CD14-positive monocyte (primary cell): Measurements from ENCODE around the gene NEDD4L. TPM values are rescaled to one million over a fixed set of nuclear protein-coding genes. Genes with fewer than 3 reads are reported as not detected.

Experiments used
- DNase-seq, 3 donors: peaks; one replicate each; pipeline ENCODE4 v3.0.0-alpha.2; 2011 to 2022
- H2AFZ ChIP-seq: 2 replicates; pipeline ENCODE4 v1.6.0; 2012; ENCODE audit warnings: mild to moderate bottlenecking, low read depth, low read length, inconsistent platforms; ENCODE audit not compliant: insufficient read depth, poor library complexity, severe bottlenecking
- H3K27ac ChIP-seq, 2 donors: 1 replicate in 1 of 2; 2 replicates in 1 of 2; pipeline ENCODE4 v1.5.1; 2012 to 2013; ENCODE audit warnings: low read length in 2 of 2, control low read depth in 1 of 2, inconsistent platforms in 1 of 2, low read depth in 1 of 2, mild to moderate bottlenecking in 1 of 2
- H3K27me3 ChIP-seq, 2 donors: one replicate each; pipeline versions ENCODE4 v1.6.0 to v1.6.1; 2011 to 2013; ENCODE audit warnings: low read length in 2 of 2; ENCODE audit not compliant: control insufficient read depth in 2 of 2, insufficient read depth in 2 of 2
- H3K36me3 ChIP-seq, 2 donors: replicated peaks in 1 of 2; 1 replicate in 1 of 2; 2 replicates in 1 of 2; pipeline versions ENCODE4 v1.5.1 to v1.6.1; 2012 to 2013; ENCODE audit warnings: low read length in 2 of 2, control low read depth in 1 of 2, inconsistent platforms in 1 of 2, mild to moderate bottlenecking in 1 of 2; ENCODE audit not compliant: insufficient read depth in 2 of 2, control insufficient read depth in 1 of 2
- H3K4me1 ChIP-seq, 2 donors: 1 replicate in 1 of 2; 2 replicates in 1 of 2; pipeline versions ENCODE4 v1.5.1 to v1.6.1; 2012 to 2013; ENCODE audit warnings: low read length in 2 of 2, control low read depth in 1 of 2, inconsistent platforms in 1 of 2, mild to moderate bottlenecking in 1 of 2, moderate library complexity in 1 of 2; ENCODE audit not compliant: insufficient read depth in 2 of 2, control insufficient read depth in 1 of 2
- H3K4me2 ChIP-seq: replicated peaks from 2 replicates; pipeline ENCODE3; 2012; ENCODE audit warnings: low read length, moderate library complexity, mild to moderate bottlenecking; ENCODE audit not compliant: poor library complexity, severe bottlenecking; ENCODE audit errors: extremely low read depth
- H3K4me3 ChIP-seq, 3 experiments: fragments of 200-600 bp in 1 of 3; sonication (generic) in 1 of 3; replicated peaks in 1 of 3; 1 replicate in 2 of 3; 2 replicates in 1 of 3; pipeline ENCODE4 v1.5.1; 2011 to 2013; ENCODE audit warnings: low read length in 3 of 3, mild to moderate bottlenecking in 3 of 3, control low read depth in 2 of 3, low read depth in 2 of 3, inconsistent platforms in 1 of 3, moderate library complexity in 1 of 3
- H3K79me2 ChIP-seq: 2 replicates; pipeline ENCODE4 v1.6.0; 2012; ENCODE audit warnings: mild to moderate bottlenecking, control low read depth, inconsistent platforms, low read length, moderate library complexity; ENCODE audit not compliant: insufficient read depth
- H3K9ac ChIP-seq: 2 replicates; pipeline ENCODE4 v1.6.0; 2017; ENCODE audit warnings: low read length, mild to moderate bottlenecking; ENCODE audit not compliant: insufficient read depth, poor library complexity, severe bottlenecking
- H3K9me3 ChIP-seq, 2 donors: replicated peaks in 1 of 2; 1 replicate in 1 of 2; 2 replicates in 1 of 2; pipeline versions ENCODE4 v1.5.1 to v1.6.1; 2012 to 2013; ENCODE audit warnings: low read length in 2 of 2, control low read depth in 1 of 2; ENCODE audit not compliant: control insufficient read depth in 1 of 2, insufficient read depth in 1 of 2
- H4K20me1 ChIP-seq: 2 replicates; pipeline ENCODE4 v1.6.0; 2012; ENCODE audit warnings: mild to moderate bottlenecking, low read length, control low read depth, moderate library complexity; ENCODE audit not compliant: insufficient read depth
- H3K27ac Mint-ChIP-seq, 7 donors: one replicate each; pipeline ENCODE4 v1.8.0; 2020; ENCODE audit warnings: mild to moderate bottlenecking in 7 of 7, mixed read lengths in 7 of 7, moderate library complexity in 6 of 7, inconsistent platforms in 2 of 7
- H3K27me3 Mint-ChIP-seq, 3 donors: one replicate each; pipeline ENCODE4 v1.8.0; 2021 to 2022; ENCODE audit warnings: low read depth in 3 of 3, mild to moderate bottlenecking in 3 of 3, mixed read lengths in 3 of 3, moderate library complexity in 3 of 3, inconsistent platforms in 1 of 3
- H3K36me3 Mint-ChIP-seq, 2 donors: one replicate each; pipeline ENCODE4 v1.8.0; 2020; ENCODE audit warnings: mixed read lengths in 2 of 2, inconsistent platforms in 1 of 2, mild to moderate bottlenecking in 1 of 2
- H3K4me1 Mint-ChIP-seq: one replicate; pipeline ENCODE4 v1.8.0; 2020; ENCODE audit warnings: mild to moderate bottlenecking, mixed read lengths
- H3K4me3 Mint-ChIP-seq, 2 donors: one replicate each; pipeline ENCODE4 v1.8.0; 2020; ENCODE audit warnings: mild to moderate bottlenecking in 2 of 2, mixed read lengths in 2 of 2, moderate library complexity in 1 of 2
- H3K9me3 Mint-ChIP-seq, 7 donors: one replicate each; pipeline ENCODE4 v1.8.0; 2020 to 2022; ENCODE audit warnings: mixed read lengths in 7 of 7, mild to moderate bottlenecking in 6 of 7, moderate library complexity in 6 of 7, inconsistent platforms in 2 of 7
- WGBS: methylation state at CpG from one replicate; pipeline ENCODE4 v1.1.5; 2013; ENCODE audit warnings: missing lambda C conversion rate; ENCODE audit not compliant: insufficient coverage; 5-methylcytosine and 5-hydroxymethylcytosine counted together
- intact Hi-C, 2 donors: fragments of 100-400 bp; cut with micrococcal nuclease; formaldehyde crosslinking; loops; one replicate each; pipeline versions ENCODE4 v1.15.0 to v1.15.1; 2023
- polyA plus RNA-seq, 3 donors: library from polyadenylated mRNA; depleted of rRNA in 1 of 3; unstranded in 2 of 3; stranded (reverse) in 1 of 3; fragments of 300-500 nt in 2 of 3; fragments of >200 nt in 1 of 3; fragmentation: Illumina TruSeq in 2 of 3; gene quantifications; 1 replicate in 2 of 3; 2 replicates in 1 of 3; pipeline ENCODE4 v1.2.3, GENCODE V29; 2012 to 2021
- TF ChIP-seq, protein P1 (sequence below): fragments of 200-600 bp; IDR thresholded peaks from one replicate; pipeline ENCODE4 v1.8.0; 2022; ENCODE audit warnings: antibody characterized with exemption, mild to moderate bottlenecking

The NEDD4L gene
- polyA plus RNA-seq, 3 donors: 2.5 to 5.2 (median 4.5) TPM

GRCh38 chr18:58187674-58188073, 143.6 kb downstream of the NEDD4L start:
- Histone ChIP-seq H4K20me1 (no peaks in the 10 kb centered on the region), H3K27me3 (peaks cover 0 to 6% of the 10 kb centered on the region in 2 donors), H3K4me3 (no peak overlapping the region), H3K9ac (no peak overlapping the region), H2AFZ (no peak overlapping the region), H3K36me3 (no peaks in the 10 kb centered on the region), H3K4me2 (no peak overlapping the region), H3K27ac (no peak overlapping the region), H3K79me2 (no peaks in the 10 kb centered on the region), H3K4me1 (no peaks in the 10 kb centered on the region), H3K9me3 (no peaks in the 10 kb centered on the region)
- H3K4me3 Mint-ChIP-seq: no peak overlapping the region
- no peaks in the 10 kb centered on the region for H3K9me3 Mint-ChIP-seq
- H3K27me3 Mint-ChIP-seq: peaks cover 2 to 21% (median 7%) of the 10 kb centered on the region in 3 donors
- H3K36me3 Mint-ChIP-seq: no peaks in the 10 kb centered on the region
- 86% methylated on average over 1 of the region's 6 CpGs for WGBS
- no peaks in the 10 kb centered on the region for H3K4me1 Mint-ChIP-seq
- no peak overlapping the region for H3K27ac Mint-ChIP-seq
- TF ChIP-seq, protein P1, sequence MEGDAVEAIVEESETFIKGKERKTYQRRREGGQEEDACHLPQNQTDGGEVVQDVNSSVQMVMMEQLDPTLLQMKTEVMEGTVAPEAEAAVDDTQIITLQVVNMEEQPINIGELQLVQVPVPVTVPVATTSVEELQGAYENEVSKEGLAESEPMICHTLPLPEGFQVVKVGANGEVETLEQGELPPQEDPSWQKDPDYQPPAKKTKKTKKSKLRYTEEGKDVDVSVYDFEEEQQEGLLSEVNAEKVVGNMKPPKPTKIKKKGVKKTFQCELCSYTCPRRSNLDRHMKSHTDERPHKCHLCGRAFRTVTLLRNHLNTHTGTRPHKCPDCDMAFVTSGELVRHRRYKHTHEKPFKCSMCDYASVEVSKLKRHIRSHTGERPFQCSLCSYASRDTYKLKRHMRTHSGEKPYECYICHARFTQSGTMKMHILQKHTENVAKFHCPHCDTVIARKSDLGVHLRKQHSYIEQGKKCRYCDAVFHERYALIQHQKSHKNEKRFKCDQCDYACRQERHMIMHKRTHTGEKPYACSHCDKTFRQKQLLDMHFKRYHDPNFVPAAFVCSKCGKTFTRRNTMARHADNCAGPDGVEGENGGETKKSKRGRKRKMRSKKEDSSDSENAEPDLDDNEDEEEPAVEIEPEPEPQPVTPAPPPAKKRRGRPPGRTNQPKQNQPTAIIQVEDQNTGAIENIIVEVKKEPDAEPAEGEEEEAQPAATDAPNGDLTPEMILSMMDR: no peak
- intact Hi-C loops: no loop called here
- no peak for DNase-seq

GRCh38 chr18:58188996-58189395, 145.0 kb downstream of the NEDD4L start:
- Mint-ChIP-seq H3K4me1 (no peaks in the 10 kb centered on the region), H3K4me3 (no peak overlapping the region), H3K27ac (no peak overlapping the region), H3K27me3 (peaks cover 4 to 28% (median 10%) of the 10 kb centered on the region in 3 donors), H3K9me3 (no peaks in the 10 kb centered on the region), H3K36me3 (no peaks in the 10 kb centered on the region)
- Histone ChIP-seq H3K36me3 (no peaks in the 10 kb centered on the region), H3K4me1 (no peaks in the 10 kb centered on the region), H3K9ac (no peak overlapping the region), H3K79me2 (no peaks in the 10 kb centered on the region), H3K4me3 (no peak overlapping the region), H3K27ac (no peak overlapping the region), H3K27me3 (peaks cover 2 to 8% of the 10 kb centered on the region in 2 donors), H2AFZ (no peak overlapping the region), H3K4me2 (no peak overlapping the region), H4K20me1 (no peaks in the 10 kb centered on the region), H3K9me3 (no peaks in the 10 kb centered on the region)
- WGBS: 100% methylated on average over 4 of the region's 5 CpGs
- TF ChIP-seq, protein P1: no peak
- no peak for DNase-seq
- intact Hi-C loops: no loop called here
